K562 (cell line): Measurements from ENCODE around the gene GAL3ST3. TPM values are rescaled to one million over a fixed set of nuclear protein-coding genes. Genes with fewer than 3 reads are reported as not detected.
A peak's percentile ranks its signal among the peaks of the same experiment; 100 is the strongest.

Experiments used
- EP400 ChIP-seq: fragments of 450-650 bp; IDR thresholded peaks from 2 replicates; pipeline ENCODE4 v1.6.1; 2017; ENCODE audit warnings: antibody characterized with exemption, mild to moderate bottlenecking, moderate library complexity
- HMGXB4 ChIP-seq: sonication (generic); formaldehyde crosslinking; IDR thresholded peaks from 2 replicates; pipeline ENCODE4 v1.8.1; 2023; ENCODE audit warnings: mild to moderate bottlenecking, missing genetic modification reagents
- HNRNPLL ChIP-seq: fragments of 200-400 bp; formaldehyde crosslinking; IDR thresholded peaks from 2 replicates; pipeline ENCODE4 v1.6.1; 2017; ENCODE audit warnings: low read length, low read depth, mild to moderate bottlenecking; ENCODE audit not compliant: poor library complexity, severe bottlenecking
- ILF3 ChIP-seq: fragments of 450-650 bp; IDR thresholded peaks from 2 replicates; pipeline ENCODE4 v1.6.1; 2018; ENCODE audit warnings: antibody characterized with exemption, mild to moderate bottlenecking, moderate library complexity, borderline replicate concordance
- NUFIP1 ChIP-seq: fragments of 450-650 bp; IDR thresholded peaks from 2 replicates; pipeline ENCODE4 v1.6.1; 2018; ENCODE audit not compliant: partially characterized antibody
- PKNOX1 ChIP-seq: fragments of 450-650 bp; IDR thresholded peaks from 2 replicates; pipeline ENCODE4 v1.6.1; 2016
- POLR2G ChIP-seq: fragments of 200-400 bp; formaldehyde crosslinking; IDR thresholded peaks from 2 replicates; pipeline ENCODE4 v1.6.1; 2017; ENCODE audit warnings: low read depth, mild to moderate bottlenecking, antibody characterized with exemption, low read length, moderate library complexity
- RREB1 ChIP-seq: fragments of 250-450 bp; sonication (Bioruptor Pico); IDR thresholded peaks from 2 replicates; pipeline ENCODE4 v1.4.0; 2020
- RUNX1 ChIP-seq: sonication (generic); IDR thresholded peaks from 2 replicates; pipeline ENCODE4 v1.6.1; 2016; ENCODE audit warnings: antibody characterized with exemption, low read depth
- TOE1 ChIP-seq, 2 experiments: fragments of 450-650 bp in 1 of 2; sonication (generic) in 1 of 2; formaldehyde crosslinking in 1 of 2; IDR thresholded peaks; 2 replicates each; pipeline versions ENCODE4 v1.7.1 to v1.8.0; 2016 to 2022; ENCODE audit warnings: borderline replicate concordance in 2 of 2, mild to moderate bottlenecking in 2 of 2, antibody characterized with exemption in 1 of 2, inconsistent platforms in 1 of 2, low read depth in 1 of 2, missing genetic modification reagents in 1 of 2, moderate library complexity in 1 of 2
- ZBTB5 ChIP-seq: fragments of 450-650 bp; IDR thresholded peaks from 2 replicates; pipeline ENCODE4 v1.6.1; 2017; ENCODE audit warnings: antibody characterized with exemption
- ZNF24 ChIP-seq: fragments of 450-650 bp; IDR thresholded peaks from 2 replicates; pipeline ENCODE4 v1.6.1; 2016
- ZNF444 ChIP-seq: fragments of 250-450 bp; sonication (Bioruptor Pico); IDR thresholded peaks from 2 replicates; pipeline ENCODE4 v1.4.0; 2020; ENCODE audit warnings: mild to moderate bottlenecking, moderate library complexity
- polyA plus RNA-seq, 8 experiments: library from polyadenylated mRNA; depleted of rRNA in 4 of 8; stranded (reverse) in 5 of 8; unstranded in 3 of 8; fragments of >200 nt; fragmentation: Nextera tagmentation in 2 of 8; fragmentation: Illumina TruSeq in 1 of 8; extraction: Ambion mirVana in 2 of 8; extraction: Trizol in 1 of 8; gene quantifications; 2 replicates each; pipeline versions ENCODE4 v1.2.1 to v1.2.3, GENCODE V29; 2011 to 2014; ENCODE audit warnings: inconsistent platforms in 1 of 8, missing spikeins in 1 of 8
- total RNA-seq, 7 experiments: library from RNA; depleted of rRNA in 6 of 7; stranded (reverse); fragments of >200 nt in 6 of 7; fragmentation: Illumina TruSeq in 2 of 7; extraction: Trizol in 2 of 7; gene quantifications; 2 replicates each; pipeline versions ENCODE4 v1.2.1 to v1.2.3, GENCODE V29; 2011 to 2021; ENCODE audit warnings: low replicate concordance in 1 of 7

The GAL3ST3 gene
- total and polyA plus RNA-seq, 9 of the 15 experiments (the other 6 are each of a cell fraction or from before 2014, with no cell fraction given), result not detected

- TF ChIP-seq POLR2G (0 out of 2 replicates have a peak, but pooled peaks have one; percentile 25), ZBTB5 (no peak), NUFIP1 (no peak), HMGXB4 (CRISPR knock-in tag) (no peak), ZNF444 (CRISPR knock-in tag) (no peak), RREB1 (no peak), PKNOX1 (no peak), ILF3 (no peak), RUNX1 (no peak), EP400 (no peak), HNRNPLL (no peak), ZNF24 (no peak), TOE1 (IDR thresholded peaks at IDR 0.05; ENCODE audit: borderline replicate concordance) (no peak), TOE1 (CRISPR knock-in tag; IDR thresholded peaks at IDR 0.05; ENCODE audit: borderline replicate concordance, low read depth) (no peak)
These were observed 6.1 kb upstream of the GAL3ST3 start (continued) for GRCh38 chr11:66055021-66055420.
